Mesothelial cell of epicardium (in vitro differentiated cells): ENCODE measurements around the gene STAB1. TPM values are rescaled to one million over a fixed set of nuclear protein-coding genes. Genes with fewer than 3 reads are reported as not detected.

Experiments used
- DNase-seq, 2 experiments: peaks; one replicate each; pipeline ENCODE4 v3.0.0; 2021; ENCODE audit warnings: low spot score in 2 of 2; ENCODE audit not compliant: unreplicated experiment in 2 of 2
- H3K27ac Mint-ChIP-seq: 2 replicates; pipeline ENCODE4 v1.8.0; 2021; ENCODE audit warnings: mixed read lengths
- H3K27me3 Mint-ChIP-seq: 2 replicates; pipeline ENCODE4 v1.8.0; 2021; ENCODE audit warnings: low read depth, mixed read lengths
- H3K36me3 Mint-ChIP-seq: 2 replicates; pipeline ENCODE4 v1.8.0; 2021; ENCODE audit warnings: mixed read lengths
- H3K4me1 Mint-ChIP-seq: 2 replicates; pipeline ENCODE4 v1.8.0; 2021; ENCODE audit warnings: mixed read lengths
- H3K4me3 Mint-ChIP-seq: 2 replicates; pipeline ENCODE4 v1.8.0; 2021; ENCODE audit warnings: mild to moderate bottlenecking, moderate library complexity, mixed read lengths
- H3K9me3 Mint-ChIP-seq: 2 replicates; pipeline ENCODE4 v1.8.0; 2021; ENCODE audit warnings: mixed read lengths
- total RNA-seq: library from RNA; stranded (reverse); gene quantifications from 3 replicates; pipeline ENCODE4 v1.2.1, GENCODE V29; 2021
- TF ChIP-seq, protein P1 (sequence below): fragments of 200-600 bp; sonication (generic); IDR thresholded peaks from one replicate; pipeline ENCODE4 v1.5.0; 2021; ENCODE audit warnings: antibody characterized with exemption; ENCODE audit not compliant: unreplicated experiment

The STAB1 gene
- total RNA-seq, 1 donor from 2014 or later = 0.29 TPM

DNA sequence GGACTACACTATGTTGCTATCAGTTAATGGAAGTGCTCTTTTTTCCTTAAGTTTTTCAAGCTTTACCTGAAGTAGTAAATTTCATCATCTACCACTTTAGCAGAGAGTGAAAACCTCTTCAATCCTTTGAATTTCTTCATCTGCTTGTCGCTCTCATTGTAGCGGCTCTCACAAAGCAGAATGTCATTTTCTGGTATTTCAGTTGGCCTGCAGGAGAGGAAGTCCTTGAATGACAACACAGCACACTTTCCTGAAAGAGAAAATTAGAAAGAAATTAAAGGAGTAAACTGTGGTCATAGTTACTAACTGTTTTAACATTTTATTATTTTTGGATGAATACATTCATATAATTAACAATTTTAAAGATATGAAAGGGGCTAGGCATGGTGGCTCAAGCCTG is 68.8 kb downstream of the STAB1 start:
- peaks cover 37% of the 10 kb centered on the region for H3K36me3 Mint-ChIP-seq
- peaks cover 4% of the 10 kb centered on the region for H3K4me1 Mint-ChIP-seq
- no peak for DNase-seq
- no peaks in the 10 kb centered on the region for H3K27me3 Mint-ChIP-seq
- no peak overlapping the region for H3K27ac Mint-ChIP-seq
- no peak overlapping the region for H3K4me3 Mint-ChIP-seq
- no peaks in the 10 kb centered on the region for H3K9me3 Mint-ChIP-seq
- TF ChIP-seq, protein P1, sequence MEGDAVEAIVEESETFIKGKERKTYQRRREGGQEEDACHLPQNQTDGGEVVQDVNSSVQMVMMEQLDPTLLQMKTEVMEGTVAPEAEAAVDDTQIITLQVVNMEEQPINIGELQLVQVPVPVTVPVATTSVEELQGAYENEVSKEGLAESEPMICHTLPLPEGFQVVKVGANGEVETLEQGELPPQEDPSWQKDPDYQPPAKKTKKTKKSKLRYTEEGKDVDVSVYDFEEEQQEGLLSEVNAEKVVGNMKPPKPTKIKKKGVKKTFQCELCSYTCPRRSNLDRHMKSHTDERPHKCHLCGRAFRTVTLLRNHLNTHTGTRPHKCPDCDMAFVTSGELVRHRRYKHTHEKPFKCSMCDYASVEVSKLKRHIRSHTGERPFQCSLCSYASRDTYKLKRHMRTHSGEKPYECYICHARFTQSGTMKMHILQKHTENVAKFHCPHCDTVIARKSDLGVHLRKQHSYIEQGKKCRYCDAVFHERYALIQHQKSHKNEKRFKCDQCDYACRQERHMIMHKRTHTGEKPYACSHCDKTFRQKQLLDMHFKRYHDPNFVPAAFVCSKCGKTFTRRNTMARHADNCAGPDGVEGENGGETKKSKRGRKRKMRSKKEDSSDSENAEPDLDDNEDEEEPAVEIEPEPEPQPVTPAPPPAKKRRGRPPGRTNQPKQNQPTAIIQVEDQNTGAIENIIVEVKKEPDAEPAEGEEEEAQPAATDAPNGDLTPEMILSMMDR = no peak

DNA sequence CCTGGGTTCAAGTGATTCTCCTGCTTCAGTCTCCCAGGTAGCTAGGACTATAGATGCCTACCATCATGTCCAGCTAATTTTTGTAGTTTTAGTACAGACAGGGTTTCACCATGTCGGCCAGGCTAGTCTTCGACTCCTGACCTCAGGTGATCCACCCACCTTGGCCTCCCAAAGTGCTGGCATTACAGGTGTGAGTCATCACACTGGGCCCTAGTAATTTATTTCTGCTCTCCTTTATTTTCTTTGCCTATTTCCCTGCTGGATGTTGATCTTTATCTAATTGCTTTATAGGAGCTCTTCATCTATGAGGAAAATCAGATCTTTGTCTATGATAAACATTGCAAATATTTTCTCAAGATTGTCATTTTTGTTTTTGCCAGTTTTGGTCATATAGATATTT is 72.9 kb downstream of the STAB1 start:
- Mint-ChIP-seq H3K9me3 (no peaks in the 10 kb centered on the region), H3K27me3 (no peaks in the 10 kb centered on the region), H3K4me1 (no peaks in the 10 kb centered on the region), H3K27ac (no peak overlapping the region), H3K4me3 (no peak overlapping the region), H3K36me3 (peaks cover 18% of the 10 kb centered on the region)
- DNase-seq = no peak
- TF ChIP-seq, protein P1 = no peak

GRCh38 chr3:52570076-52570475 is 74.9 kb downstream of the STAB1 start:
- H3K4me3 Mint-ChIP-seq = no peak overlapping the region
- no peak for DNase-seq
- peak overlapping the region; percentile 39 for H3K27ac Mint-ChIP-seq
- H3K9me3 Mint-ChIP-seq = no peaks in the 10 kb centered on the region
- TF ChIP-seq, protein P1 = no peak
- H3K27me3 Mint-ChIP-seq = no peaks in the 10 kb centered on the region
- peaks cover 24% of the 10 kb centered on the region for H3K36me3 Mint-ChIP-seq
- H3K4me1 Mint-ChIP-seq = no peaks in the 10 kb centered on the region

DNA sequence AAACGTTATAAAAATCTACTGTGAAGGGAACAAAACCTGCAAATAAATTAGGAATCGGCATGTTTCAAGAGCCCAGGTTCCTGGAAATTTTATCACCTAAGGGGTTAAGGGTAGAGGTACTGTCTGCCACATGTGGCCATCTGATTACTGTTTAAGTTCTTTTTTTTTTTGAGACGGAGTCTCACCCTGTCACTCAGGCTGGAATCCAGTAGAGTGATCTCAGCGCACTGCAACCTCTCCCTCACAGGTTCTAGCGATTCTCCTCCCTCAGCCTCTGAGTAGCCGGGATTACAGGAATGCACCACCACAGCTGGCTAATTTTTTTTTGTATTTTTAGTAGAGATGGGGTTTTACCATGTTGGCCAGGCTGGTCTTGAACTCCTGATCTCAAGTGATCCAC is 77.1 kb downstream of the STAB1 start:
- Mint-ChIP-seq H3K27me3 (no peaks in the 10 kb centered on the region), H3K27ac (peak overlapping the region; percentile 5)
- DNase-seq = no peak

More for the DNA sequence above, 77.1 kb downstream of the STAB1 start:
- H3K4me3 Mint-ChIP-seq = no peak overlapping the region
- peaks cover 37% of the 10 kb centered on the region for H3K36me3 Mint-ChIP-seq
- peaks cover 5% of the 10 kb centered on the region for H3K9me3 Mint-ChIP-seq
- no peaks in the 10 kb centered on the region for H3K4me1 Mint-ChIP-seq
- TF ChIP-seq, protein P1 = no peak

Other genes starting within 250 kb of the STAB1 start
- gene PPM1M, start 249.6 kb upstream of the STAB1 start, total RNA-seq = 10.6 to 11.8 TPM (median 11.6 TPM) in 3 replicates
- gene WDR82, start 216.7 kb upstream of the STAB1 start, total RNA-seq = 99.0 to 105 TPM (median 101 TPM) in 3 replicates
- 9.0 to 10.7 TPM (median 10.6 TPM) in 3 replicates for gene GLYCTK, start 207.5 kb upstream of the STAB1 start, total RNA-seq
- 8.2 to 9.5 TPM (median 8.4 TPM) in 3 replicates for gene DNAH1, start 179.0 kb upstream of the STAB1 start, total RNA-seq
- gene BAP1, start 85.3 kb upstream of the STAB1 start, total RNA-seq = 96.2 to 106 TPM (median 104 TPM) in 3 replicates
- gene PHF7, start 84.7 kb upstream of the STAB1 start, total RNA-seq = 4.1 to 6.6 TPM (median 5.3 TPM) in 3 replicates
- gene SEMA3G, start 50.2 kb upstream of the STAB1 start, total RNA-seq = 0.35 to 0.80 TPM (median 0.66 TPM) in 3 replicates
- gene TNNC1, start 41.3 kb upstream of the STAB1 start, total RNA-seq = 4.0 to 5.2 TPM (median 4.6 TPM) in 3 replicates
- gene NISCH, start 39.7 kb upstream of the STAB1 start, total RNA-seq = 235 to 242 TPM (median 240 TPM) in 3 replicates
- 256 to 266 TPM (median 266 TPM) in 3 replicates for gene NT5DC2, start 38.5 kb downstream of the STAB1 start, total RNA-seq
- gene UQCC5, start 41.3 kb downstream of the STAB1 start, total RNA-seq = 12.7 to 13.0 TPM (median 12.9 TPM) in 3 replicates
- 90.1 to 92.4 TPM (median 91.2 TPM) in 3 replicates for gene PBRM1, start 190.6 kb downstream of the STAB1 start, total RNA-seq
- 105 to 120 TPM (median 116 TPM) in 3 replicates for gene GNL3, start 190.7 kb downstream of the STAB1 start, total RNA-seq
- gene GLT8D1, start 210.5 kb downstream of the STAB1 start, total RNA-seq = 73.0 to 79.2 TPM (median 76.2 TPM) in 3 replicates
- 81.9 to 82.7 TPM (median 82.5 TPM) in 3 replicates for gene SPCS1, start 210.8 kb downstream of the STAB1 start, total RNA-seq